Keratinocyte (primary cell): ENCODE measurements around the gene LY6G6D. TPM values are rescaled to one million over a fixed set of nuclear protein-coding genes. Genes with fewer than 3 reads are reported as not detected.
A peak's percentile ranks its signal among the peaks of the same experiment; 100 is the strongest.

Experiments used
- DNase-seq: peaks from one replicate; pipeline ENCODE4 v3.0.0-alpha.2; 2011; ENCODE audit warnings: low read depth, missing footprints, low spot score
- FAIRE-seq: peaks from 2 replicates; lab custom pipeline; 2011; peaks lifted over from hg19 to GRCh38; lab: Jason Lieb, UNC
- H2AFZ ChIP-seq: 2 replicates; pipeline ENCODE4 v1.6.0; 2012; ENCODE audit warnings: low read length, control low read depth, inconsistent platforms; ENCODE audit not compliant: control insufficient read depth
- H3K27ac ChIP-seq: 2 replicates; pipeline ENCODE4 v1.5.1; 2011; ENCODE audit warnings: low read length; ENCODE audit not compliant: control insufficient read depth, insufficient read depth
- H3K27me3 ChIP-seq: 3 replicates; pipeline ENCODE4 v1.6.0; 2011; ENCODE audit warnings: low read length; ENCODE audit not compliant: control insufficient read depth, insufficient read depth; ENCODE audit errors: extremely low read depth
- H3K36me3 ChIP-seq, 2 experiments: 2 replicates in 1 of 2; 3 replicates in 1 of 2; pipeline ENCODE4 v1.5.1; 2011; ENCODE audit warnings: low read length in 2 of 2, mild to moderate bottlenecking in 1 of 2; ENCODE audit not compliant: control insufficient read depth in 2 of 2, insufficient read depth in 2 of 2; ENCODE audit errors: extremely low read depth in 1 of 2
- H3K4me1 ChIP-seq: 3 replicates; pipeline ENCODE4 v1.5.1; 2011; ENCODE audit warnings: low read length; ENCODE audit not compliant: control insufficient read depth, insufficient read depth; ENCODE audit errors: extremely low read depth
- H3K4me2 ChIP-seq: 3 replicates; pipeline ENCODE4 v1.6.0; 2011; ENCODE audit warnings: low read depth, low read length; ENCODE audit not compliant: control insufficient read depth, insufficient read depth; ENCODE audit errors: extremely low read depth
- H3K4me3 ChIP-seq, 3 experiments: fragments of 200-600 bp in 1 of 3; sonication (generic) in 1 of 3; 2 replicates in 2 of 3; 3 replicates in 1 of 3; pipeline ENCODE4 v1.5.1; 2011 to 2016; ENCODE audit warnings: low read length in 3 of 3, mild to moderate bottlenecking in 3 of 3, control low read depth in 2 of 3, inconsistent platforms in 1 of 3, low read depth in 1 of 3, mixed read lengths in 1 of 3, mixed run types in 1 of 3, moderate library complexity in 1 of 3; ENCODE audit not compliant: control insufficient read depth in 2 of 3, insufficient read depth in 2 of 3; ENCODE audit errors: extremely low read depth in 1 of 3
- H3K79me2 ChIP-seq: 2 replicates; pipeline ENCODE4 v1.6.0; 2012; ENCODE audit warnings: low read length; ENCODE audit not compliant: control insufficient read depth, insufficient read depth
- H3K9ac ChIP-seq: 3 replicates; pipeline ENCODE4 v1.6.0; 2011; ENCODE audit warnings: low read length; ENCODE audit not compliant: control insufficient read depth, insufficient read depth; ENCODE audit errors: extremely low read depth
- H3K9me1 ChIP-seq: 3 replicates; pipeline ENCODE4 v1.6.0; 2011; ENCODE audit warnings: low read length; ENCODE audit not compliant: control insufficient read depth, insufficient read depth; ENCODE audit errors: extremely low read depth
- H3K9me3 ChIP-seq: 2 replicates; pipeline ENCODE4 v1.5.1; 2012; ENCODE audit warnings: low read depth, low read length; ENCODE audit not compliant: control insufficient read depth
- H4K20me1 ChIP-seq: 3 replicates; pipeline ENCODE4 v1.6.0; 2011; ENCODE audit warnings: low read length; ENCODE audit not compliant: control insufficient read depth, insufficient read depth; ENCODE audit errors: extremely low read depth
- EZH2 ChIP-seq: IDR thresholded peaks from one replicate; pipeline ENCODE4 v1.6.1; 2012; ENCODE audit warnings: inconsistent platforms, mild to moderate bottlenecking, low read length, moderate library complexity
- dilution Hi-C: fragments of 300-500 bp; cut with MboI; formaldehyde crosslinking; loops from one replicate; pipeline ENCODE4 v1.7.0; 2020; ENCODE audit warnings: low sequenced_read_pairs; ENCODE audit not compliant: extremely low pct_ligation_motif_present
- polyA plus RNA-seq, 5 experiments: library from polyadenylated mRNA; depleted of rRNA in 3 of 5; stranded (reverse) in 3 of 5; stranded (forward) in 1 of 5; unstranded in 1 of 5; fragments of >200 nt; gene quantifications; 1 replicate in 1 of 5; 2 replicates in 3 of 5; 3 replicates in 1 of 5; pipeline versions ENCODE4 v1.2.1 to v1.2.3, GENCODE V29; 2011 to 2012; ENCODE audit warnings: missing spikeins in 2 of 5, low read depth in 1 of 5, low replicate concordance in 1 of 5
- TF ChIP-seq, protein P1 (sequence below), 3 experiments: IDR thresholded peaks in 1 of 3; conservative IDR thresholded peaks in 1 of 3; optimal IDR thresholded peaks in 1 of 3; 2 replicates in 2 of 3; 3 replicates in 1 of 3; pipeline versions ENCODE3 to v1.5.1; 2011; ENCODE audit warnings: low read length in 3 of 3, mild to moderate bottlenecking in 3 of 3, moderate library complexity in 2 of 3, control low read depth in 1 of 3, inconsistent platforms in 1 of 3; ENCODE audit not compliant: insufficient read depth in 2 of 3; ENCODE audit errors: extremely low read depth in 1 of 3

LY6G6D gene
- polyA plus RNA-seq, 1 donor (not counting 4 experiments of a cell fraction or from before 2014, with no cell fraction given): 0.33 TPM

DNA sequence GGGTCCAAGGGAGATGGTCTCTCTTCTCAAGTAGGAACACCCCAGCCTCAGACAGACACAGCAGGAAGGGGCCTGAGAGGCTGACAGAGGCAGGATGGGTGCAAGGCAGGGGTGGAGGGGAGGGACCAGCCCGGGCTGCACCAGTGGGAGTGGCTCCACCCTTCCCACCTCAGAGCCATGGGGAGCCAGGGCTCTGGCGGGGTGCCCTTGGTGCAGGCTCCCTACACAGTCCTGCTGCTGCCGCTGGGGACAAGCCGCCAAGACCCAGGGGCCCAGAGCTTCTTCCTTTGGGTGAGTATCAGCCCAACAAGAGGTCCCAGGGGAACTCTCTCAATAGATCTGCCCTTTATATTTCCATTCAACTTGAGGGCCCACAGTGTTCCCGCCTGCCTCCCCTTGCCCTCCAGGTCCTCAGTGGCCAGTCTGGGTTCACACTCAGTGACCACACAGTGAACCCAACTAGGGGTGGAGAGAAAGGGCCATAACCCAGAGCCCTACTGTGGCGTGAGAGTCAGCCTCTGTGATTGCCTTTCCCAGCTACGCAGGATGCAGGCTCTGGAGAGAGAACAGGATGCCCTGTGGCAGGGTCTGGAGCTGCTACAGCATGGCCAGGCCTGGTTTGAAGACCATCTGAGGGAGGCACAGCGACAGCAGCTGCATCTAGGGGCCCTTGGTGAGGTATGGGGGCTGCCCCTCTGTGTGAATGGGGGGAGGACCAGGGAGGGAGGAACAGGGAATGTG, 47.9 kb downstream of the LY6G6D start:
- FAIRE-seq: no peak
- DNase-seq: no peak

DNA sequence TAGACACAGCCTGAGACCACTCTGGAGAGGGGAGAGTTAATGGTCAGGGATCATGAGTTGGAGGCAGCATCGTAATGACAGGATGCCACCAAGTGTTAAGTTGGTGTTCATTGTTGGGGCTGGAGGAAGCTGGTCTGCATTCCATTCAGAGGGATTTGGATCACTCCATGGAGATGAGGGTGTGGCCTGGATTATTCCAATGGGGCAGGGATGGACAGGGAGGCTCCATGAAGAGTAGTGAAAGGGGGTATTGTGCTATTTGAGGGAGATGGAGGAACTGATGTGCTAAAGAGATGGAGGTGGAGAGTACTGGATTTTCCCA, 48.4 kb downstream of the LY6G6D start:
- H3K4me3 ChIP-seq: no peak overlapping the region
- TF ChIP-seq, protein P1, sequence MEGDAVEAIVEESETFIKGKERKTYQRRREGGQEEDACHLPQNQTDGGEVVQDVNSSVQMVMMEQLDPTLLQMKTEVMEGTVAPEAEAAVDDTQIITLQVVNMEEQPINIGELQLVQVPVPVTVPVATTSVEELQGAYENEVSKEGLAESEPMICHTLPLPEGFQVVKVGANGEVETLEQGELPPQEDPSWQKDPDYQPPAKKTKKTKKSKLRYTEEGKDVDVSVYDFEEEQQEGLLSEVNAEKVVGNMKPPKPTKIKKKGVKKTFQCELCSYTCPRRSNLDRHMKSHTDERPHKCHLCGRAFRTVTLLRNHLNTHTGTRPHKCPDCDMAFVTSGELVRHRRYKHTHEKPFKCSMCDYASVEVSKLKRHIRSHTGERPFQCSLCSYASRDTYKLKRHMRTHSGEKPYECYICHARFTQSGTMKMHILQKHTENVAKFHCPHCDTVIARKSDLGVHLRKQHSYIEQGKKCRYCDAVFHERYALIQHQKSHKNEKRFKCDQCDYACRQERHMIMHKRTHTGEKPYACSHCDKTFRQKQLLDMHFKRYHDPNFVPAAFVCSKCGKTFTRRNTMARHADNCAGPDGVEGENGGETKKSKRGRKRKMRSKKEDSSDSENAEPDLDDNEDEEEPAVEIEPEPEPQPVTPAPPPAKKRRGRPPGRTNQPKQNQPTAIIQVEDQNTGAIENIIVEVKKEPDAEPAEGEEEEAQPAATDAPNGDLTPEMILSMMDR (optimal IDR thresholded peaks at IDR 0.05 in 1 of 3, IDR thresholded peaks at IDR 0.05 in 1 of 3, conservative IDR thresholded peaks at IDR 0.05 in 1 of 3; ENCODE audit: extremely low read depth in 1 of 3, insufficient read depth in 2 of 3, low read length in 3 of 3): peak in 1 of 3 experiments; percentile 55
- no peak for TF ChIP-seq EZH2
- H4K20me1 ChIP-seq: no peaks in the 10 kb centered on the region
- H3K36me3 ChIP-seq: peaks cover 6 to 13% of the 10 kb centered on the region in 2 experiments
- H3K9me1 ChIP-seq: no peaks in the 10 kb centered on the region
- H3K27ac ChIP-seq: no peak overlapping the region
- H3K9me3 ChIP-seq: no peaks in the 10 kb centered on the region
- H2AFZ ChIP-seq: no peak overlapping the region
- peak; percentile 68 for FAIRE-seq
- peaks cover 5% of the 10 kb centered on the region for H3K4me1 ChIP-seq
- no peak overlapping the region for H3K4me2 ChIP-seq
- no peaks in the 10 kb centered on the region for H3K27me3 ChIP-seq
- H3K9ac ChIP-seq: no peak overlapping the region
- dilution Hi-C loops: no loop called here
- H3K79me2 ChIP-seq: no peaks in the 10 kb centered on the region
- no peak for DNase-seq

More for the DNA sequence above, 47.9 kb downstream of the LY6G6D start:
- Histone ChIP-seq H3K27me3 (no peaks in the 10 kb centered on the region), H3K9ac (no peak overlapping the region), H3K4me1 (peaks cover 5% of the 10 kb centered on the region), H3K9me3 (no peaks in the 10 kb centered on the region), H3K36me3 (peaks cover 6 to 13% of the 10 kb centered on the region in 2 experiments), H4K20me1 (no peaks in the 10 kb centered on the region), H3K4me2 (no peak overlapping the region), H2AFZ (no peak overlapping the region), H3K4me3 (no peak overlapping the region), H3K9me1 (no peaks in the 10 kb centered on the region), H3K27ac (no peak overlapping the region), H3K79me2 (no peaks in the 10 kb centered on the region)
- TF ChIP-seq, protein P1 (optimal IDR thresholded peaks at IDR 0.05 in 1 of 3, IDR thresholded peaks at IDR 0.05 in 1 of 3, conservative IDR thresholded peaks at IDR 0.05 in 1 of 3; ENCODE audit: extremely low read depth in 1 of 3, insufficient read depth in 2 of 3, low read length in 3 of 3): no peak
- no peak for TF ChIP-seq EZH2
- dilution Hi-C loops: no loop called here
